Measurements from ENCODE around the gene P2RX1. TPM values are rescaled to one million over a fixed set of nuclear protein-coding genes. Genes with fewer than 3 reads are reported as not detected.

P2RX1 gene
- total and polyA plus RNA-seq, 12 donors, result 0.27 to 2.6 (median 0.49) TPM

- Histone ChIP-seq H3K27me3 (no peaks in the 10 kb centered on the region), H3K36me3 (peaks cover 0 to 13% (median 0%) of the 10 kb centered on the region in 9 donors), H3K4me3 (no peak overlapping the region), H3K4me1 (peaks cover 5 to 25% (median 16%) of the 10 kb centered on the region in 9 donors), H3K27ac (no peak overlapping the region), H3K9me3 (no peaks in the 10 kb centered on the region)
- WGBS, 2 donors, result 85 to 87% methylated on average over 9 of the region's 9 CpGs
- intact Hi-C loops (cut with DNase I), result loop anchor here in 1 of 10 donors (5.0 kb wide), 1 partner anchor 111 kb away; no protein-coding TSS in a partner anchor
- no peak for ATAC-seq
- no peak for TF ChIP-seq CTCF (IDR thresholded peaks at IDR 0.05)
- no peak for DNase-seq
These were observed 67.9 kb downstream of the P2RX1 start for GRCh38 chr17:3848229-3848835.

GRCh38 chr17:3847165-3847670, 69.0 kb downstream of the P2RX1 start:
- Histone ChIP-seq H3K9me3 (no peaks in the 10 kb centered on the region), H3K27me3 (no peaks in the 10 kb centered on the region), H3K27ac (no peak overlapping the region), H3K4me3 (no peak overlapping the region), H3K4me1 (peaks cover 5 to 27% (median 16%) of the 10 kb centered on the region in 9 donors), H3K36me3 (peaks cover 0 to 24% (median 7%) of the 10 kb centered on the region in 9 donors)
- DNase-seq (no peak), ATAC-seq (no peak)
- TF ChIP-seq CTCF (IDR thresholded peaks at IDR 0.05), result no peak
- intact Hi-C loops (cut with DNase I), result loop anchor here in 1 of 10 donors (5.0 kb wide), 1 partner anchor 110 kb away; no protein-coding TSS in a partner anchor
- whole genome bisulfite sequencing, 2 donors, result 94 to 95% methylated on average over 9 of the region's 9 CpGs

Other genes with a start within 250 kb of the P2RX1 start
- 100 to 1,000 TPM; 147 to 206 (median 176) TPM for gene TAX1BP3, start 247.9 kb downstream of the P2RX1 start, total RNA-seq
- gene TAX1BP3, start 247.9 kb downstream of the P2RX1 start, polyA plus RNA-seq, result 100 to 1,000 TPM; 134 to 149 TPM
- 10 to 100 TPM; 46.0 to 75.0 (median 52.7) TPM for gene EMC6, start 247.7 kb downstream of the P2RX1 start, total RNA-seq
- 100 to 1,000 TPM in 1 of 2 donors, 10 to 100 TPM in 1; 80.5 to 203 TPM for gene EMC6, start 247.7 kb downstream of the P2RX1 start, polyA plus RNA-seq
- gene P2RX5, start 220.3 kb downstream of the P2RX1 start, total RNA-seq, result 10 to 100 TPM in 7 of 10 donors, 1 to 10 TPM in 3; 6.0 to 24.5 (median 11.9) TPM
- gene P2RX5, start 220.3 kb downstream of the P2RX1 start, polyA plus RNA-seq, result 10 to 100 TPM; 12.4 to 56.6 TPM
- 1 to 10 TPM in 1 of 10 donors, under 1 TPM in 9; 0.12 to 1.5 (median 0.23) TPM for gene HASPIN, start 192.6 kb downstream of the P2RX1 start, total RNA-seq
- gene HASPIN, start 192.6 kb downstream of the P2RX1 start, polyA plus RNA-seq, result under 1 TPM in 1 of 2 donors, not detected in 1; 0.29 TPM
- 10 to 100 TPM; 14.0 to 20.0 (median 15.6) TPM for gene ITGAE, start 115.3 kb downstream of the P2RX1 start, total RNA-seq
- 10 to 100 TPM; 24.3 to 35.4 TPM for gene ITGAE, start 115.3 kb downstream of the P2RX1 start, polyA plus RNA-seq
- gene NCBP3, start 70.2 kb downstream of the P2RX1 start, total RNA-seq, result 10 to 100 TPM; 14.6 to 30.9 (median 23.1) TPM
- gene NCBP3, start 70.2 kb downstream of the P2RX1 start, polyA plus RNA-seq, result 10 to 100 TPM in 1 of 2 donors, 1 to 10 TPM in 1; 7.3 to 20.0 TPM
- gene CAMKK1, start 23.4 kb downstream of the P2RX1 start, total RNA-seq, result 1 to 10 TPM; 1.8 to 5.7 (median 3.7) TPM
- 1 to 10 TPM; 2.6 to 2.8 TPM for gene CAMKK1, start 23.4 kb downstream of the P2RX1 start, polyA plus RNA-seq
- gene ATP2A3, start 48.0 kb upstream of the P2RX1 start, total RNA-seq, result 10 to 100 TPM in 1 of 10 donors, 1 to 10 TPM in 9; 4.3 to 10.2 (median 5.7) TPM
- gene ATP2A3, start 48.0 kb upstream of the P2RX1 start, polyA plus RNA-seq, result 10 to 100 TPM; 10.2 to 11.0 TPM
- gene ZZEF1, start 226.6 kb upstream of the P2RX1 start, total RNA-seq, result 10 to 100 TPM; 29.6 to 39.3 (median 34.3) TPM
- gene ZZEF1, start 226.6 kb upstream of the P2RX1 start, polyA plus RNA-seq, result 10 to 100 TPM in 1 of 2 donors, 1 to 10 TPM in 1; 7.1 to 16.8 TPM
- gene CYB5D2, start 226.7 kb upstream of the P2RX1 start, total RNA-seq, result 10 to 100 TPM in 5 of 10 donors, 1 to 10 TPM in 5; 7.2 to 13.4 (median 9.8) TPM
- gene CYB5D2, start 226.7 kb upstream of the P2RX1 start, polyA plus RNA-seq, result 10 to 100 TPM in 1 of 2 donors, 1 to 10 TPM in 1; 6.9 to 11.6 TPM